Activated naive CD8-positive, alpha-beta T cell treated with anti-CD3 and anti-CD28 coated beads for 36 hours (primary cell): ENCODE results near the gene SH2D1B. TPM values are rescaled to one million over a fixed set of nuclear protein-coding genes. Genes with fewer than 3 reads are reported as not detected.
"Not testable (repeated sequence)": the region's sequence is repeated elsewhere in the genome, so short reads cannot be mapped to it uniquely, and the experiment has no call there.

Source experiments
- DNase-seq: peaks from one replicate; pipeline ENCODE4 v3.0.0; 2021
- H3K27ac Mint-ChIP-seq: one replicate; pipeline ENCODE4 v1.8.0; 2022; ENCODE audit warnings: mild to moderate bottlenecking, moderate library complexity, mixed read lengths
- H3K27me3 Mint-ChIP-seq: one replicate; pipeline ENCODE4 v1.8.0; 2022; ENCODE audit warnings: mild to moderate bottlenecking, mixed read lengths
- H3K36me3 Mint-ChIP-seq: one replicate; pipeline ENCODE4 v1.8.0; 2021; ENCODE audit warnings: mild to moderate bottlenecking, mixed read lengths
- H3K4me1 Mint-ChIP-seq: one replicate; pipeline ENCODE4 v1.8.0; 2021; ENCODE audit warnings: mixed read lengths
- H3K4me3 Mint-ChIP-seq: one replicate; pipeline ENCODE4 v1.8.0; 2022; ENCODE audit warnings: mild to moderate bottlenecking, moderate library complexity, mixed read lengths
- H3K9me3 Mint-ChIP-seq: one replicate; pipeline ENCODE4 v1.8.0; 2022; ENCODE audit warnings: mixed read lengths
- total RNA-seq, 2 experiments: library from RNA; stranded (reverse); gene quantifications; one replicate each; pipeline ENCODE4 v1.2.3, GENCODE V29; 2021

The SH2D1B gene, protein sequence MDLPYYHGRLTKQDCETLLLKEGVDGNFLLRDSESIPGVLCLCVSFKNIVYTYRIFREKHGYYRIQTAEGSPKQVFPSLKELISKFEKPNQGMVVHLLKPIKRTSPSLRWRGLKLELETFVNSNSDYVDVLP
- not detected for total RNA-seq

DNA sequence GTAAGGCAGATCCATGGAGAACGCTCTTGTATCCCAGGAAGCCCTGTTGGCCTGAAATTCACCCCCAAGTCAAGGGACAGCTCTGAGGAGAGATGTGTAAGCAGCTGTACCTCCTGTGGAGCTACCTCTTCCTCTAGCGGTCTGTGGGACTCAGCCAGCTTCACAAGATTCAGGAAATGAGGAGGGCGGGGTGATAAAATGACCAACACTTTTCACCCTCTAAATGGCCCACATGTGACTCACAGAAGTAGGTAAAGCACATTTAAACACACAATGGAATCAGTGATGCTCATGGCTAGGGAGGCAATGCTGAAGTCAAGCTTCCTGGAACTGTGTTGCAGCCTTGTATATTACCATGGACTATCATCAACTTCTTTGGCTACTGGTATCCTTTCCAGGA is at the start of gene SH2D1B:
TSS of gene SH2D1B (minus strand) at position 135 of the 400 bp plus-strand sequence. CDS start at position 15, 120 bp downstream.
- no peak within 1 kb of the TSS for H3K4me3 Mint-ChIP-seq
- H3K4me1 Mint-ChIP-seq, result no peaks in the 10 kb centered on the region
- H3K9me3 Mint-ChIP-seq, result no peaks in the 10 kb centered on the region
- H3K27me3 Mint-ChIP-seq, result peaks cover 20% of the 10 kb centered on the region
- no peak for DNase-seq
- H3K27ac Mint-ChIP-seq, result no peak within 1 kb of the TSS
- H3K36me3 Mint-ChIP-seq, result no peaks in the 10 kb centered on the region

DNA sequence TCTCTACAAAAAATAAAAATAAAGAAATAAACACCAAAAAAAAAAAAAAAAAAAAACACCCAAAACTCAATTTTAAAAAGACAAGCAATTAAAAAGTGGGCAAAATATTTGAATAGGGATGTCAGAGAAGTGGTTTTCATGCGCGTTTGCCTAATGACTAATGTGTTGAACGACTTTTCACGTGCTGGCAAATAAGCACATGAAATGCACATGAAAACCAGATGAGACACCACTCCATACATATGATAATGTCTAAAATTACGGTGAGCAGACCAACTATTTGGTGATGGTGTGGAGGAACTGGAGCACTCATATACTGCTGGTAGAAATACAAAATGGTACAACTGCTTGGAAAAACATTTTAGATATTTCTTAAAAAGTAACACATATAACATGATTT is 46.3 kb upstream of the SH2D1B start:
- Mint-ChIP-seq H3K4me3 (no peak overlapping the region), H3K27me3 (peaks cover 5% of the 10 kb centered on the region), H3K9me3 (no peaks in the 10 kb centered on the region), H3K27ac (no peak overlapping the region), H3K36me3 (no peaks in the 10 kb centered on the region), H3K4me1 (no peaks in the 10 kb centered on the region)
- no peak for DNase-seq

DNA sequence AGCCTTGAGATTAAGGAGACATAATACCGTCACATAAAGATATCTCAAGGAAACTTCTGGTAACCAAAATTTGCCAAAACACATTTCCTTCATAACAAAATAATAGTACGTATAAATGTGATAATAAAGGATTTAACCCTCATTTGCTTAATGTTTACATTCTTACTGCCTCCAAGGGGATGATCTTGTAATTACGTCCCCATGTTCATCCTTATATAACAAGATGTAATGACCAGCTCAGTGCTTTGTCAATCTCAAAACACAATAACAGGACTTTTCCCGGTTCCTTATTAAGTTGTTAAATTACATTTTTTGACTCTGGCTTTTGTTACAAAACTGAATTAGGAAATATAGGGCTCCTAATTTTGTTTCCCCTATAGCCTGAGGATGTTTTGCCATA is 44.4 kb upstream of the SH2D1B start:
- Mint-ChIP-seq H3K36me3 (no peaks in the 10 kb centered on the region), H3K27ac (no peak overlapping the region), H3K27me3 (peaks cover 5% of the 10 kb centered on the region), H3K4me1 (no peaks in the 10 kb centered on the region), H3K4me3 (no peak overlapping the region), H3K9me3 (no peaks in the 10 kb centered on the region)
- no peak for DNase-seq

DNA sequence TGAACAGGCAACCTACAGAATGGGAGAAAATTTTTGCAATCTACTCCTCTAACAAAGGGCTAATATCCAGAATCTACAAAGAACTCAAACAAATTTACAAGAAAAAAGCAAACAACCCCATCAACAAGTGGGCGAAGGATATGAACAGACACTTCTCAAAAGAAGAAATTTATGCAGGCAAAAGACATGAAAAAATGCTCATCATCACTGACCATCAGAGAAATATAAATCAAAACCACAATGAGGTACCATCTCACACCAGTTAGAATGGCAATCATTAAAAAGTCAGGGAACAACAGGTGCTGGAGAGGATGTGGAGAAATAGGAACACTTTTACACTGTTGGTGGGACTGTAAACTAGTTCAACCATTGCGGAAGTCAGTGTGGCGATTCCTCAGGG is 42.4 kb upstream of the SH2D1B start:
- DNase-seq, H3K9me3 Mint-ChIP-seq, H3K36me3 Mint-ChIP-seq, H3K4me1 Mint-ChIP-seq, H3K27ac Mint-ChIP-seq, H3K4me3 Mint-ChIP-seq: not testable (repeated sequence)
- peaks cover 11% of the 10 kb centered on the region for H3K27me3 Mint-ChIP-seq

DNA sequence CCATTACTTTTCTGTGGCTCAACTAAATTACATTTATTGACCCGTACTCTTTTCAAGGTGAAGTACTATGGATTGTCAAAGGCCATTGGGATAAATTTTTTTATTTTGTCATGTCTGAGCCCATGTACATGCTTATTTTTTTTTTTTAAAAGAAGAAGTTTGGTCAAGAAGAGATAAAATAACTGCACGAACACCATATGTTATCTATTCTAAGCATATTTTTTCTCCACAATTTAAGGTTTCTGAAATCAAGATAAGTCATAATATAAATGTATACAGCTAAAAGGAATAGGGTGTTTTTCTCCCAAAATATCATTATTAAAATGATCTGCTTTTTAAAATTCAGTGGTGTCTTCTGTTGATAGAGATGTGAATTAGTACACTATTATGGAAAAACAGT is 35.0 kb upstream of the SH2D1B start:
- DNase-seq, result no peak
- no peaks in the 10 kb centered on the region for H3K9me3 Mint-ChIP-seq
- peaks cover 8% of the 10 kb centered on the region for H3K4me1 Mint-ChIP-seq
- H3K27ac Mint-ChIP-seq, result no peak overlapping the region
- no peaks in the 10 kb centered on the region for H3K36me3 Mint-ChIP-seq
- H3K27me3 Mint-ChIP-seq, result peaks cover 51% of the 10 kb centered on the region
- H3K4me3 Mint-ChIP-seq, result no peak overlapping the region

DNA sequence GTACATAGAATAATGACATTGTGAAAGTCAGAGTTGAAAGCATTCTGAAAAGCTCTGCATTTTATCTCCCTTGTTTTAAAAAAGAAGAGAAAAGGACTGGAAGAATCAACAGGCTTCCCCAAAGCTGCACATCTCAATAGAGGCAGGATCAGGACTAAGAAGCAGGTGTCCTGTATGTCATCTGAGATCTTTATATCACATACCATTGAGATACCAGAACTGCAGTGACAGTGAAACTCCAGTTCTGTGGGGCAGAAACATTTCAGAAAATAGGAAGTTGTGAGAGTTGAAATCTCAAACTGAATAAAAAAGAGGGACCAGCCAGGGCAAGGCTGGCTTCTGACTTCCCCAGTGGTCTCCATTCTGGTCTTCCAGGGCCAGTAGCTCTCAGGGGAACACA is 33.0 kb upstream of the SH2D1B start:
- Mint-ChIP-seq H3K4me3 (no peak overlapping the region), H3K27ac (no peak overlapping the region), H3K4me1 (peaks cover 8% of the 10 kb centered on the region), H3K36me3 (no peaks in the 10 kb centered on the region), H3K27me3 (peaks cover 63% of the 10 kb centered on the region), H3K9me3 (no peaks in the 10 kb centered on the region)
- DNase-seq, result no peak

DNA sequence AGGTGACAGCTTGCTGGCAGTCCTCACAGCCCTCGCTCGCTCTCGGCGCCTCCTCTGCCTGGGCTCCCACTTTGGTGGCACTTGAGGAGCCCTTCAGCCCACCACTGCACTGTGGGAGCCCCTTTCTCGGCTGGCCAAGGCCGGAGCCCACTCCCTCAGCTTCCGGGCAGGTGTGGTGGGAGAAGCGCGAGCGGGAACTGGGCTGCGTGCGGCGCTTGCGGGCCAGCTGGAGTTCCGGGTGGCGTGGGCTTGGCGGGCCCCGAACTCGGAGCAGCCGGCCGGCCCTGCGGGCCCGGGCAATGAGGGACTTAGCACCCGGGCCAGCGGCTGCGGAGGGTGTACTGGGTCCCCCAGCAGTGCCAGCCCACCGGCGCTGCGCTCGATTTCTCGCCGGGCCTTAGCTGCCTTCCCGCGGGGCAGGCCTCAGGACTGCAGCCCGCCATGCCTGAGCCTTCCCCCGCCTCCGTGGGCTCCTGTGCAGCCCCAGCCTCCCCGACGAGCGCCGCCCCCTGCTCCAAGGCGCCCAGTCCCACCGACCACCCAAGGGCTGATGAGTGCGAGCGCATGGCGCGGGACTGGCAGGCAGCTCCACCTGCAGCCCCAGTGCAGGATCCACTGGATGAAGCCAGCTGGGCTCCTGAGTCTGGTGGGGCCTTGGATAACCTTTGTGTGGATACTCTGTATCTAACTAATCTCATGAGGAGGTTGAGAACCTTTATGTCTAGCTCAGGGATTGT is 21.2 kb upstream of the SH2D1B start:
- not testable (repeated sequence) for H3K36me3 Mint-ChIP-seq, H3K4me3 Mint-ChIP-seq, DNase-seq, H3K27ac Mint-ChIP-seq, H3K4me1 Mint-ChIP-seq, H3K9me3 Mint-ChIP-seq, H3K27me3 Mint-ChIP-seq

DNA sequence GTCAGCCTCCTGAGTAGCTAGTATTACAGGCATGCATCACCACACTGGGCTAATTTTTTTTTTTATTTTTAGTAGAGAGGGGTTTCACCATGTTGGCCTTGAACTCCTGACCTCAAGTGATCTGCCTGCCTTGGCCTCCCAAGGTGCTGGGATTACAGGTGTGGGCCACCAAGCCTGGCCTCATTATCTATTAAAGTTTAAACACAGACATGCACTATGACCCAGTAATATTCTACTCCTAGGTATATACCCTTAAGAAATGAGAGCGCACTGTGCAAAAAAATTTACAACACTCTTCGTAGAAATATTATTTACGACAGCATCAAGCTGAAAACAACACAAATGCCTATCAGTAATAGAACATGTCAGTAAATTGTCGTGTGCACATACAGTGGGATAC is 18.6 kb upstream of the SH2D1B start:
- H3K4me1 Mint-ChIP-seq, result no peaks in the 10 kb centered on the region
- H3K4me3 Mint-ChIP-seq, result no peak overlapping the region
- H3K27ac Mint-ChIP-seq, result no peak overlapping the region
- no peaks in the 10 kb centered on the region for H3K9me3 Mint-ChIP-seq
- no peaks in the 10 kb centered on the region for H3K36me3 Mint-ChIP-seq
- no peak for DNase-seq
- peaks cover 4% of the 10 kb centered on the region for H3K27me3 Mint-ChIP-seq

DNA sequence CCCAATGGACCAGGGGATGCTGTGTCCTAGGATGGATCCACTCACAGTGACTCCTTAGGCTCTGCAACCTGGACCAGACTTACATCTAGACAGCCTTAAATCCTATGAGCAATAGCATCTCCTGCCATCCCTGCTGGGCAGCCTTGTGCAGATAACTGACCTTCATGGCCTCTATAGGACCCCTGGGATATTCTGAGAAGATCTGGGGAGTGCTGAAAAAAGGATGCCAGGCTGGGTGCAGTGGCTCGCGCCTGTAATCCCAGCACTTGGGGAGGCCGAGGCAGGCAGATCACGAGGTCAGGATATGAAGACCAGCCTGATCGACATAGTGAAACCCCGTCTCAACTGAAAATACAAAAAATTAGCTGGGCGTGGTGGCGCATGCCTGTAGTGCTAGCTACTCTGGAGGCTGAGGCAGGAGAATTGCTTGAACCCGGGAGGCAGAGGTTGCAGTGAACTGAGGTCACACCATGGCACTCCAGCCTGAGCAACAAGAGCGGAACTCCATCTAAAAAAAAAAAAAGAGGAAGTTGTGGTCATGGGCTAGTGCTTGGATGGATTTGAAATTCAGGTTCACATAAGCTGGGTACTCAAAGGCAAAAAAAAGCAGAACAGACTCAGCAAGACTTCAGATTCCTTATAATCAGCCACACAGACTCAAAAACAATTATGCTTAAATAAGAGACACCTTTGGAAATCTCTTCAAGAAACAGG is 10.9 kb upstream of the SH2D1B start:
- H3K36me3 Mint-ChIP-seq, result no peaks in the 10 kb centered on the region
- no peak overlapping the region for H3K4me3 Mint-ChIP-seq
- H3K4me1 Mint-ChIP-seq, result no peaks in the 10 kb centered on the region
- H3K27me3 Mint-ChIP-seq, result peaks cover 34% of the 10 kb centered on the region
- DNase-seq, result no peak
- no peak overlapping the region for H3K27ac Mint-ChIP-seq
- H3K9me3 Mint-ChIP-seq, result peaks cover 2% of the 10 kb centered on the region

DNA sequence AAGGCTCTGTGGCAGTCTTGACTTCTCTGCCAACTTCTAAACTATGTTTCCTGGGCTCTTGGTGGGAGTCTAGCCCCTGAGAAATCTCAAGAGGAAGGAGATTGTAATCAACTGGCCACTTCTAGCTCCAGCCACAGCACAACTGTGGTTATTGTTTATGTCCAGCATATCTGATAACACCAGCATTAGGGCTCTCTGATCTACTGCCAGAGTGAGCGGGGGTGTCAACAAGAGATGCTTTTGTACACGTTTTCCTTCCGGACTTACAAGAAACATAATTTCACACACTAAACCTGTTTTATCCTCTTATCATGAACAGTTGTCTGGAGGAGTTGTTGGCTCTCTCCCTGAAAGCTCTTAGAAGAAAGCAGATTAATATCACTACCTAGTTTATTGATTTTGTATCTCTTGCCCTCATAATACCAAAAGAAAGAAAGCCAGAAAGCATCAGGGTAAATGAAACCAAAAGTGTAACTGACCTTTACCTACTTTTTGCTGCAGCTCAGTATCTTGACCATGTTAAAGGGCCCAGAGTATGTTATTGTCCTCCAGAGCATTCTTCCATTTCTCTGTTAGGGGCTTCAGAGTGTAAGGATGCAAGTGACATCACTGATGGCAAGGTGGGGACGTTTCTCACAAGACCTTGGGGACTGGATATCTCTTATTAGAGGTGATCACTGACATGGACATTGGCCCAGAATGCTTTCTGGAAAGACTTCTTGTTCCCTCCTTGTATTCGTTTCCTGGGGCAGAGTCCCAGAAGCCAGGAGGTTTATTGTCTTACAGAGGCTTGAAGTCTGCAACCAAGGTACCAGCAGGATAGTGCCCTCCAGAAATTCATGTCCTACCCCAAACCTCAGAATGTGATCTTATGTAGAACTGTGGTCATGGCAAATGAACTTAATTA is 9.6 kb upstream of the SH2D1B start:
- Mint-ChIP-seq H3K4me3 (no peak overlapping the region), H3K27me3 (peaks cover 40% of the 10 kb centered on the region), H3K27ac (no peak overlapping the region), H3K36me3 (no peaks in the 10 kb centered on the region), H3K9me3 (peaks cover 2% of the 10 kb centered on the region), H3K4me1 (no peaks in the 10 kb centered on the region)
- DNase-seq, result no peak

DNA sequence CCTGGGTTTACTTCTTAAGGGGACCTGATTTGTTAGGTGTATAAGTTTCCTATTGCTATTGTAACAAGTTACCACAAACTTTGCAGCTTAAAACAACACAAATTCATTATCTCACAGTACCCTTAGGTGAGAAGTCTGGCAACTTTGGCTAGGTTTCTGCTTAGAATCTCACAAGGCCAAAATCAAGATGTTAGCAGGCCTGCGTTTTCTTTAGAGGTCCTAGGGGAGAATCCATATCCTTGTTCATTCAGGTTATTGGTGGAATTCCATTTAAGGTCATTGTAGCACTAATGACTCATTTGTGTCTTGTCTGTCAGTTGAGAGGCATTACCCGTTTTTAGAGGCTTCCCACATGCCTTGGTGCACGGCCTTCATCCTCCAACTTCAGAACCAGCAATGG is 8.2 kb upstream of the SH2D1B start:
- no peak for DNase-seq
- Mint-ChIP-seq H3K36me3 (no peaks in the 10 kb centered on the region), H3K4me1 (no peaks in the 10 kb centered on the region), H3K27ac (no peak overlapping the region), H3K4me3 (no peak overlapping the region), H3K9me3 (peaks cover 2% of the 10 kb centered on the region), H3K27me3 (peaks cover 42% of the 10 kb centered on the region)

DNA sequence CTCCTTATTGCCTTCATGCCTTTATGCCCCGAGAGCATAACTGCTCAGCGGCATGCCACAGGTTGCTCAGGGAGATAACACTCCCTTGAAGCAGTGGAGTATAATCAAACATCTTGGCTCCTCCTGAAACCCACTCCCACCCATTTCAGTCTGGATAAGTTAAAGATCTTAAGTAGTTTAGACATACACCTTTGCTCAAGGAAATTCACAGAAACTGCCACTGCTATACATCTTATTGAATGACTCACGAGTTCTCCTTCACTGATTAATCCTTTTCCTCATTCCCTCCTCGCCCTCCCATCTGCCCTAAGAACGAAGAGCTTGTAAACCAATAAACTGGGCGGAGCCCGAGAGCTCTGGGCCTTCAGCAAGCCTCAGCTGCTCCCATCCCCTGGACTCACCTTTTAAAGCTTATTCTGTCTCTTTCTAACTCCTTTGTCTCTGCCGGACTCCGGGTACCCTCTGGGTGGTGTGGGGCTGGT is 7.6 kb upstream of the SH2D1B start:
- not testable (repeated sequence) for H3K4me3 Mint-ChIP-seq, DNase-seq, H3K9me3 Mint-ChIP-seq, H3K36me3 Mint-ChIP-seq, H3K27ac Mint-ChIP-seq, H3K4me1 Mint-ChIP-seq
- H3K27me3 Mint-ChIP-seq, result peaks cover 42% of the 10 kb centered on the region

DNA sequence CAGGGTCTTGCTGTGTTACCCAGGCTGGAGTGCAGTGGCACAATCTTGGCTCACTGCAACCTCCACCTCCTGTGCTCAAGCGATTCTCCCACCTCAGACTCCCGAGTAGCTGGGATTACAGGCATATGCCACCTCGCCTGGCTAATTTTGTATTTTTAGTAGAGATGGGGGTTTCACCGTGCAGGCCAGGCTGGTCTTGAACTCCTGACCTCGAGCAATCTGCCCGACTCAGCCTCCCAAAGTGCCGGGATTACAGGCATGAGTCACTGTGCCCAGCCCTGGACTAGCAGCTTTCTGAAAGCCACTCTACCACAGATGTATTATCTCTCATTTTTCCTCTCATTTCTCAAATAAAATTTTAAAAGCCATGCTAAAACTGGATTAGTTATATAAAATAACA is 6.6 kb upstream of the SH2D1B start:
- H3K9me3 Mint-ChIP-seq, H3K36me3 Mint-ChIP-seq, DNase-seq, H3K4me3 Mint-ChIP-seq, H3K4me1 Mint-ChIP-seq, H3K27ac Mint-ChIP-seq: not testable (repeated sequence)
- peaks cover 38% of the 10 kb centered on the region for H3K27me3 Mint-ChIP-seq

DNA sequence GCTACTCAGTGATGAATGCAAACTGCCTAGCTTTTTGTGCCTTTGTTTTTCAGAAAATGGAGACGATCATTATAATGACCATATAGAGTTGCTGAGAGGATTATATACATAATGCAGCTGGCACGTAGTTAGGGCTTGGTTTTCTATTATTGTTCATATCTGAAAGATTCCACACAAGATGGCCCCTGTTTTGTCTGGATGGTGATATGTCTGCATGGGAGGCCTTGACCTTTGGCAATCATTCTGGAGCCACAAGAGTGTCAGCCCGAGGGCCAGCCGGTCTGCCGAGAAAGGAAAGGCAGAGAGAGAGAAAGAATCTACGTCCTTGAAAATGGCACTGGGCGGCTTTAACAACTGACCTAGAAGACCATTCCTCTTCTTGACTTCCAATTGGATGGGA is 5.7 kb upstream of the SH2D1B start:
- no peak overlapping the region for H3K27ac Mint-ChIP-seq
- H3K27me3 Mint-ChIP-seq, result peaks cover 37% of the 10 kb centered on the region
- no peaks in the 10 kb centered on the region for H3K4me1 Mint-ChIP-seq
- H3K36me3 Mint-ChIP-seq, result no peaks in the 10 kb centered on the region
- H3K4me3 Mint-ChIP-seq, result no peak overlapping the region
- no peak for DNase-seq
- no peaks in the 10 kb centered on the region for H3K9me3 Mint-ChIP-seq

DNA sequence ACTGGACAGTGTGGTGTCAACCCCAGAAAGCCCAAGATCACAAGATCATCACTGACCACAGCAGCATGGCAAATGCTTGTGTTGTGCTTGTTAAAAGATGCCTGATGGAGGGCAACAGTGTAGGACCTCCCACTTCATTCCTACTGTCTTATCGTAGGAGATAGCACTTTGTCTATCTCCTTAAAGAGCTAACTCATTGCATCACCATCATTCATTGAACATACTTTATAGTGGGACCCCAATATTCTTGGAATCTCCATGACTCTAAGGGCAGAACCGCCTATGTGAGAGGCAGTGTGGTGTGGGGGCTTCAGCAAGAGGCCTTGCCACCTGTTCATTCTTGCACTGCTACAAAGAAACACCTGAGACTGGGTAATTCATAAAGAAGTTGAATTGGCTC is 5.0 kb upstream of the SH2D1B start:
- Mint-ChIP-seq H3K27me3 (peaks cover 30% of the 10 kb centered on the region), H3K4me1 (no peaks in the 10 kb centered on the region), H3K27ac (no peak overlapping the region), H3K4me3 (no peak overlapping the region), H3K9me3 (no peaks in the 10 kb centered on the region), H3K36me3 (no peaks in the 10 kb centered on the region)
- DNase-seq, result no peak
